H1 (cell line): ENCODE data around the gene DOK6. TPM values are rescaled to one million over a fixed set of nuclear protein-coding genes. Genes with fewer than 3 reads are reported as not detected.

ENCODE experiments used
- BRCA1 ChIP-seq: IDR thresholded peaks from 2 replicates; pipeline ENCODE4 v1.6.1; 2012; ENCODE audit warnings: low read depth, low read length, improper control_type of control experiment
- RAD21 ChIP-seq, 2 experiments: IDR thresholded peaks in 1 of 2; conservative IDR thresholded peaks in 1 of 2; 2 replicates each; pipeline ENCODE4 v1.6.1; 2011; ENCODE audit warnings: low read depth in 2 of 2, low read length in 2 of 2, improper control_type of control experiment in 1 of 2, inconsistent platforms in 1 of 2, mild to moderate bottlenecking in 1 of 2, moderate library complexity in 1 of 2
- polyA plus RNA-seq, 7 experiments: library from polyadenylated mRNA; depleted of rRNA in 3 of 7; stranded (reverse) in 5 of 7; unstranded in 2 of 7; fragments of >200 nt in 5 of 7; fragments of 200-250 nt in 2 of 7; gene quantifications; 1 replicate in 5 of 7; 2 replicates in 1 of 7; 4 replicates in 1 of 7; pipeline versions ENCODE4 v1.2.1 to v1.2.3, GENCODE V29; 2011 to 2013; ENCODE audit warnings: missing spikeins in 2 of 7, mixed read lengths in 2 of 7
- total RNA-seq: library from RNA; stranded (reverse); fragmentation: NEBNext Ultra II Directional; extraction: Animal tissue kit (Norgen Biotek cat#: 25700); gene quantifications from 2 replicates; pipeline ENCODE4 v1.2.1, GENCODE V29; 2021
- TF ChIP-seq, protein P1 (sequence below): fragments of 300-600 bp; sonication (generic); IDR thresholded peaks from 2 replicates; pipeline ENCODE4 v1.7.1; 2012; ENCODE audit warnings: low read length, moderate library complexity, mild to moderate bottlenecking, inconsistent platforms; ENCODE audit not compliant: insufficient replicate concordance

The DOK6 gene
- total and polyA plus RNA-seq, 2 of the 8 experiments (the other 6 are each of a cell fraction or from before 2014, with no cell fraction given): 0.33 to 0.50 TPM

DNA sequence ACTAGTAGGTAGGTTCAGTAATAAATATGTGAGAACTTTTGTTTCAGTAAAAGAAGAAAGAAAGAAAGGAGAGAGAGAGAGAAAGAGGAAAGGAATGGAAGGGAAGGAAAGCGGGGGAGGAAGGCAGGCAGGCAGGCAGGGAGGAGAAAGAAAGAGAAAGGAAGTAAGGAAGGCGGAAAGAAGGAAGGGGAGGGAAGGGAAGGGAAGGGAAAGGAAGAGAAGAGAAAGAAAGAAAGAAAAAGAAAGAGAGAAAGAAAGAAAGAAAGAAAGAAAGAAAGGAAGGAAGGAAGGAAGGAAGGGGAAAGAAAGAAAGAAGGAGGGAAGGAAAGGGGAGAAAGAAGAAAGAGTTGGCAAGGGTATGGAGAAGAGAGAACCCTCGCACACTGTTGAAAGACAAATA lies 479.4 kb downstream of the DOK6 start (continued):
- TF ChIP-seq, protein P1, sequence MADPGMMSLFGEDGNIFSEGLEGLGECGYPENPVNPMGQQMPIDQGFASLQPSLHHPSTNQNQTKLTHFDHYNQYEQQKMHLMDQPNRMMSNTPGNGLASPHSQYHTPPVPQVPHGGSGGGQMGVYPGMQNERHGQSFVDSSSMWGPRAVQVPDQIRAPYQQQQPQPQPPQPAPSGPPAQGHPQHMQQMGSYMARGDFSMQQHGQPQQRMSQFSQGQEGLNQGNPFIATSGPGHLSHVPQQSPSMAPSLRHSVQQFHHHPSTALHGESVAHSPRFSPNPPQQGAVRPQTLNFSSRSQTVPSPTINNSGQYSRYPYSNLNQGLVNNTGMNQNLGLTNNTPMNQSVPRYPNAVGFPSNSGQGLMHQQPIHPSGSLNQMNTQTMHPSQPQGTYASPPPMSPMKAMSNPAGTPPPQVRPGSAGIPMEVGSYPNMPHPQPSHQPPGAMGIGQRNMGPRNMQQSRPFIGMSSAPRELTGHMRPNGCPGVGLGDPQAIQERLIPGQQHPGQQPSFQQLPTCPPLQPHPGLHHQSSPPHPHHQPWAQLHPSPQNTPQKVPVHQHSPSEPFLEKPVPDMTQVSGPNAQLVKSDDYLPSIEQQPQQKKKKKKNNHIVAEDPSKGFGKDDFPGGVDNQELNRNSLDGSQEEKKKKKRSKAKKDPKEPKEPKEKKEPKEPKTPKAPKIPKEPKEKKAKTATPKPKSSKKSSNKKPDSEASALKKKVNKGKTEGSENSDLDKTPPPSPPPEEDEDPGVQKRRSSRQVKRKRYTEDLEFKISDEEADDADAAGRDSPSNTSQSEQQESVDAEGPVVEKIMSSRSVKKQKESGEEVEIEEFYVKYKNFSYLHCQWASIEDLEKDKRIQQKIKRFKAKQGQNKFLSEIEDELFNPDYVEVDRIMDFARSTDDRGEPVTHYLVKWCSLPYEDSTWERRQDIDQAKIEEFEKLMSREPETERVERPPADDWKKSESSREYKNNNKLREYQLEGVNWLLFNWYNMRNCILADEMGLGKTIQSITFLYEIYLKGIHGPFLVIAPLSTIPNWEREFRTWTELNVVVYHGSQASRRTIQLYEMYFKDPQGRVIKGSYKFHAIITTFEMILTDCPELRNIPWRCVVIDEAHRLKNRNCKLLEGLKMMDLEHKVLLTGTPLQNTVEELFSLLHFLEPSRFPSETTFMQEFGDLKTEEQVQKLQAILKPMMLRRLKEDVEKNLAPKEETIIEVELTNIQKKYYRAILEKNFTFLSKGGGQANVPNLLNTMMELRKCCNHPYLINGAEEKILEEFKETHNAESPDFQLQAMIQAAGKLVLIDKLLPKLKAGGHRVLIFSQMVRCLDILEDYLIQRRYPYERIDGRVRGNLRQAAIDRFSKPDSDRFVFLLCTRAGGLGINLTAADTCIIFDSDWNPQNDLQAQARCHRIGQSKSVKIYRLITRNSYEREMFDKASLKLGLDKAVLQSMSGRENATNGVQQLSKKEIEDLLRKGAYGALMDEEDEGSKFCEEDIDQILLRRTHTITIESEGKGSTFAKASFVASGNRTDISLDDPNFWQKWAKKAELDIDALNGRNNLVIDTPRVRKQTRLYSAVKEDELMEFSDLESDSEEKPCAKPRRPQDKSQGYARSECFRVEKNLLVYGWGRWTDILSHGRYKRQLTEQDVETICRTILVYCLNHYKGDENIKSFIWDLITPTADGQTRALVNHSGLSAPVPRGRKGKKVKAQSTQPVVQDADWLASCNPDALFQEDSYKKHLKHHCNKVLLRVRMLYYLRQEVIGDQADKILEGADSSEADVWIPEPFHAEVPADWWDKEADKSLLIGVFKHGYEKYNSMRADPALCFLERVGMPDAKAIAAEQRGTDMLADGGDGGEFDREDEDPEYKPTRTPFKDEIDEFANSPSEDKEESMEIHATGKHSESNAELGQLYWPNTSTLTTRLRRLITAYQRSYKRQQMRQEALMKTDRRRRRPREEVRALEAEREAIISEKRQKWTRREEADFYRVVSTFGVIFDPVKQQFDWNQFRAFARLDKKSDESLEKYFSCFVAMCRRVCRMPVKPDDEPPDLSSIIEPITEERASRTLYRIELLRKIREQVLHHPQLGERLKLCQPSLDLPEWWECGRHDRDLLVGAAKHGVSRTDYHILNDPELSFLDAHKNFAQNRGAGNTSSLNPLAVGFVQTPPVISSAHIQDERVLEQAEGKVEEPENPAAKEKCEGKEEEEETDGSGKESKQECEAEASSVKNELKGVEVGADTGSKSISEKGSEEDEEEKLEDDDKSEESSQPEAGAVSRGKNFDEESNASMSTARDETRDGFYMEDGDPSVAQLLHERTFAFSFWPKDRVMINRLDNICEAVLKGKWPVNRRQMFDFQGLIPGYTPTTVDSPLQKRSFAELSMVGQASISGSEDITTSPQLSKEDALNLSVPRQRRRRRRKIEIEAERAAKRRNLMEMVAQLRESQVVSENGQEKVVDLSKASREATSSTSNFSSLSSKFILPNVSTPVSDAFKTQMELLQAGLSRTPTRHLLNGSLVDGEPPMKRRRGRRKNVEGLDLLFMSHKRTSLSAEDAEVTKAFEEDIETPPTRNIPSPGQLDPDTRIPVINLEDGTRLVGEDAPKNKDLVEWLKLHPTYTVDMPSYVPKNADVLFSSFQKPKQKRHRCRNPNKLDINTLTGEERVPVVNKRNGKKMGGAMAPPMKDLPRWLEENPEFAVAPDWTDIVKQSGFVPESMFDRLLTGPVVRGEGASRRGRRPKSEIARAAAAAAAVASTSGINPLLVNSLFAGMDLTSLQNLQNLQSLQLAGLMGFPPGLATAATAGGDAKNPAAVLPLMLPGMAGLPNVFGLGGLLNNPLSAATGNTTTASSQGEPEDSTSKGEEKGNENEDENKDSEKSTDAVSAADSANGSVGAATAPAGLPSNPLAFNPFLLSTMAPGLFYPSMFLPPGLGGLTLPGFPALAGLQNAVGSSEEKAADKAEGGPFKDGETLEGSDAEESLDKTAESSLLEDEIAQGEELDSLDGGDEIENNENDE: no peak
- no peak for TF ChIP-seq BRCA1
- TF ChIP-seq RAD21 (IDR thresholded peaks at IDR 0.05 in 1 of 2, conservative IDR thresholded peaks at IDR 0.05 in 1 of 2; ENCODE audit: low read depth in 2 of 2, low read length in 2 of 2): no peak
- TF ChIP-seq, all 59 proteins: peak for 0
